Stimulated activated CD4-positive, alpha-beta T cell treated with anti-CD3 and anti-CD28 coated beads, Interleukin-1b, Interleukin-23, amount 100 ng/mL, for 1 hour (primary cell): Measurements from ENCODE around the gene RAP1B.

Experiments used
- DNase-seq, 2 donors: peaks; one replicate each; pipeline ENCODE4 v3.0.0-alpha.2; 2020; ENCODE audit warnings: low read depth in 2 of 2

Gene RAP1B

DNA sequence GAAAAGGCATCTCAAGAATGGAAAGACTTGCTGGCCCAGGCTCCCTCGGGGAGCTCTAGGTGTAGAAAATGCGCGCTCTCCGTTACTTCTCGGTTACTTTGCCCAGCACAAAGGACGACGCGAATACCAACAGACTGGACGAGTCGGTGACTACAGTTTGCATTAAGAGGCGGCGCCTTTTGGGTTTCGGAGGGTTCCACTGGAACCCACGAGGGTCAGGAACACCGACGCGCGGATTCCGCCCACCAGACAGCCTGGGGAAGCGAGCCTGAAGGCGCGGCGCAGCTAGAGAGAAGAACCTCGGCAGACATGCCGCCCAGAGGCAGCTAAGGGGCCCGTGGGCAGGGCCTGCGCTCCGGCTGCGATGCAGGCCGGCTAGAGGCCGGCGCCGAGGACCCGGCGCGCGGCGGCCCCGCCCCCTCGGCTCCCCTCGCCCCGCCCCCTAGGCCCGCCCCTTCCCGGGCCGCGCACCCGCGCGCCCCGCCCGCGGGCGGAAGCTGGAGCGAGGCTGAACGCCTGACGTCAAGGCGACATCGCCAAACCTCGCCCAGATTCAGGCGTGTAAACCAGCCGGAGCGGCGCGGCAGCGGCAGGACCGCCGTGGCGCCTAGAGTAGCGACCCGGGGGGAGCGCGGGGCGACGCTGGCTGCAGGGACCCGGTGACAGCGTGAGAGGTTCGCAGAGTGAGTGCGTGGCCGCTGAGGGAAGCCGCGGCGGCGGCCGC, at the start of gene RAP1B:
Gene RAP1B (plus strand): TSS at position 530 of the 724 bp plus-strand sequence. CDS start 37,826 bp downstream, outside the sequence.
- peak; percentile 69 to 77 for DNase-seq

DNA sequence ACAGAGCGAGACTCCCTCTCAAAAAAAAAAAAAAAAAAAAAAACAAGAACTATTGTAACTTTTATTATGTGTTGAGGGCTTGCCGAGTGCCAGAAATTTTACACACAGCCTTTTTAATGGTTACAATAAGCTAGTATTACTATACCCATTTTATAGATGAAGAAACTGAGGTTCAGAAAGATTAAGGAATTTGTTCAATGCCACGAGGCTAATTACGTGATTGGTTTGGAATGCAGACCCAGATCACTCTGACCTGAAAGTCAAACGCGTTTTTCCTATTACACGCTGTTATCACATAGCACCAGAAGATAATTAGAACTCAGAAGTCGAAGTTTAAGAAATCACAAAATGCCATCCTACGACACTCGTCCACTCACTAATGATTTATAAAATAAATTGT, 48.9 kb upstream of the RAP1B start:
- no peak for DNase-seq

DNA sequence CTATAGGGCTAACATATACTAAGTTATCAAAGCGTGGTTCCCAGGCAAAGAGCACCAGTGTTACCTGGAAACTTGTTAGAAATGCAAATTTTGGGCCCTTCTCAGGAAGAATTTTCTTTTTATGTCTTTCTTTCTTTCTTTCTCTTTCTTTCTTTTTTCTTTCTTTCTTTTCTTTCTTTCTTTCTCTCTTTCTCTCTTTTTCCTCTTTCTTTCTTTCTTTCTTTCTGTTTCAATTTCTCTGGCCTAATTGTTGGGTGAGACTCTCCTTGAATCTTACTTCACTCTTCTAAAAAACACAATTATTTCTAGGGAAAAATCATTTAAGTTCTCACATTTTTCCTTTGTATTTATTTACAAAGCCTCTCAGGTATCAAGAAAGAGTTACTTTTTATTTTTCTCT, 46.5 kb upstream of the RAP1B start:
- no peak for DNase-seq

DNA sequence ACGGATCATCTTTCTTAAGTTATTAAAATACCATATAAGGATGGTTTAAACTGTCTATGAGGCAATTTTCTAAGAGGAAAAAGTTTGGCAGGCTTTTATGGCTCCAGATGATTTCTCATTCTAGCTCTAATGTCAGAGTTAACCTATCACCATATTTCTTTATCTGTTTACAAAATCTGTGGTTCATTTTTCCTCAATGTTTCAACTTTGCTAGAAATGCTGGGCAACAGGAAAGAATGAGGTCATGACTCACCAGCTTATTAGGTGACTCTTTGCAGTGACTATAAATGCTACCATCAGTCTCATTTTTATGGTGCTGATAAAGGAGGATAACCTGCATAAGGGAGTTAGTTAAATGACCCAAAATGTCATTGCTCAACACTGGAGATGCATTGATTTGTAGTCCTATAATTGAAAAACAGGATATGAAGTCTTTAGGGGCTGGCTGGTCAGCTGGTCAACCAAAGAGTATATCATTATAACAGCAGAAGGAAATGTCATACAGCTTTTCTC, 45.3 kb upstream of the RAP1B start:
- no peak for DNase-seq

DNA sequence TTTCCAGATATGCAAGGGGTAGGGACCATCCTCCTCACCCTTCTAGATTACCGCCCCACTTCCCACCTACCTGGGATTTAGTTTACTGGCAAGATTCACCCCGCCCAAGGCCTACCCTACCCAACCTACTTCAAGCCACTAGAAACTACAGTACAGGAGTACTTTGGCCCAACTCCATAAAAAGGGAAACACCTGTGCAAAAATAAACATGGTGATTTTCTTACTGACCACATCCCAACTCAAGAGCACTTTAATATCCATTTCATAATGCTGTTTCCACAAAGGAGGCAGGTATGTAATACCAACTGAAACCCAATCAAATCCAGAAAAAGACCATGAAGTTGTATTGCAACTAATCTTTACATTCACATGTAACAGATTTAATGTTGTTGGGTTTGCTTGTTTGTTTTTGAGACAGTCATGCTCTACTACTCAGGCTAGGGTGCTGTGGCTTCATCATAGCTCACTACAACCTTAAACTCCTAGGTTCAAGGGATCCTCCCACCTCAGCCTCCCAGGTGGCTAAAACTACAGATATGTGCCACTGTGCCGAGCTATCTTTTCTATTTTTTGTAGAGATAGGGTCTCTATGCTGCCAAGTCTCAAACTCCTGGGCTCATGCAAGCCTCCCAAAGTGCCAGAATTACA, 41.7 kb upstream of the RAP1B start:
- DNase-seq, result no peak

DNA sequence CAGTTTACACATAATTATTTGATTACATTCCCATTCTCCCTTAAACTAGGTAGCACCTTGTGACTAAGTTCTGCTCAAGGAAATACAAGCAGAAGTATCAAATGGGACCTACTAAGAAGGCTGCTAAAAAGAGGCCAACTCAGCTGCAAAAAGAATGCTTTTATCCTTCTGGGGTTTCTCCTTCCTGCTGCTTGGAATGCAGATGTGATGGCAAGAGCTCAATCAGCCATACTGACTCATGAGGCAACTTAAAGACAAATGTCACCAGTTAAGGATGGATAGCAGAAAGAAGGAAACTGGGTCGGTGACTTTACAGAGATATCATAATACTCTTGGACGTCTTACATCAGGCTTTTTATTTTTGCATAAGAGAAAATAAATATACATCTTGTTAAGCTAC, 38.0 kb upstream of the RAP1B start:
- DNase-seq, result no peak

DNA sequence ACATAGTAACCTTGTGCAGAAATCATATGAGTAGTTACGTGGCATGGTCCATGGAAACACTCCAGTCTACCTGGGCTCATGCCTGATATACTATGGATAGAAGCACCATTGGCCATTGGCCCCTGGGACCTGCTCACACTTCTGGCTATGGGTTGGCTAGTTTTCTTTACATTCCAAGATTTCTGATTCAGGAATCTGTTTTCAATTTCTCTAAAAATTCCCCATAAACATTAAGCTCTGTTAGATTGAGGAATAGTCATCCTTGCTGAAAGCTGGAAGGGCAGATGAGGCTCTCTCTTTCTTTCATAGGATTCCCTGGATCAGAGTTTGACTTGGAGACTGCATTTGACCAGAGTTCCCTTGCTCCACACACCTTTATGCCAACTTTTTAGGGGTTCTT, 37.3 kb upstream of the RAP1B start:
- DNase-seq, result no peak

DNA sequence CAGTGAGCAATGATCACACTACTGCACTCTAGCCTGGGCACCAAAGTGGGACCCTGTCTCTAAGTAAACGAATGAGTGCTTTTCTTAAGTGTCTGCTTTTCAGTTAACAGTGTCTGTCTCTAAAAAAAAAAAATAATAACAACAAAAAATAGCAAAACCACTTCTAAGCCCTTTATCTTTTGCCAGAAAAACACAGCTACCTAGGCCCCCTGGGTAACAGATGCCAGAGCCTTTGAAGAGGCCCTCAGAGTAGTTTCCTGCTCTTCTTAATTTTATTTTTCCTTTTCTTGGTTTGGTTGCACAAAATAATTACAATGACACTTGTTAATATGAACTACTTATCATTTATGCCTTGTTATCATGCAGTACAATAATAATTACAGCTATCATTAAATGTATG, 32.8 kb upstream of the RAP1B start:
- DNase-seq, result no peak

DNA sequence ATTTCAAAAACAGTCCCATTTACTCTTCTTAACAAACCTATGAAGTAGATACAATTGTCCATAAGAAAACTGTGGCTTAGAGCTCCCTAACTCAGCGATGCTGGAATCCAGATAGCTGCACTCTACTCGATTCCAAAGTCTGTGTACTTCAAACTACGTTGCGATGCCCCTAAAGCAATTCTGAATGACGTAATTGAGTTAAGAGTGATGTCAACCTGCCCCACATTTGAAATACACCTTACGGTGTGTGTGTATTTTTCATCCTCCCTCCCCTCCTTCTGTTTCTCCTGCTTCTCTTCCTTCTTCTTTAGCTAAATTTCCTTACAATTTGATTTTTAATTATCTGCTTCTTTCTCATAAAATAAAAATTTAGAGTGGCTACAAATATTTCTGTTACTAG, 31.9 kb upstream of the RAP1B start:
- DNase-seq, result no peak

DNA sequence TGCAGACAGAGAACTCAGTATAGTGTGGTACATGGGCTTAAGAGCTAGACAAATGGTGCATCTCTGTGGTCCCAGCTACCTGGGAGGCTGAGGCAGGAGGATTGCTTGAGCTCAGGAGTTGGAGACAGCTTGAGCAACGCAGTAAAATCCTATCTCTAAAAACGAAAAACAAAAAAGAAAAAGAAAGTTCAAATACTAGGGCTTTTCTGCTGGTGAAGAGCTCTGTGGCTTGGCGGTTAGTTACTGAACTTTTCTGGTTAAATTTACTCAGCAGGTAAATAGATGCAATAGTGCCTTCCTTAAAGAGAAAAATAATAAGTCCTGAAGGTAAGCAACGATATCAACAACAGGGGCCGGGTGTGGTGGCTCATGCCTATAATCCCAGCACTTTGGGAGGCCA, 31.4 kb upstream of the RAP1B start:
- no peak for DNase-seq

DNA sequence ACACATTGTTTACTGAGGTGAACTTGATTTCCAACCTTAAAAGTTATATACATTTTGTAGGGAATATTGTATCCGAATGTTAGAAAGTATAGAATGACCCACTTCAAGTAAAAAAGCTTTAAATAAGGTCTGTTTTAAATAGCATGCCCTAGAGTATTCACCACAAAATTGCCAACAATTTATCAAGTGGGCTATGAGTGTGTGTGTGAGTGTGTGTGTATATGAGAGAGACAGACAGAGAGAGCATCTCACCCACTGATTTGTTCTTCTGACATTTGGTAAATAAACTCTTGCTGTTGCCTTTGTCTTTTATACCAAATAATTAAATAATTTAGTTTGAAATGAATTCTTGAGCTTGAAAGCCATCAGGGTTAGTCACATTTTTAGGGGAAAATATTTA, 29.8 kb upstream of the RAP1B start:
- DNase-seq, result no peak

DNA sequence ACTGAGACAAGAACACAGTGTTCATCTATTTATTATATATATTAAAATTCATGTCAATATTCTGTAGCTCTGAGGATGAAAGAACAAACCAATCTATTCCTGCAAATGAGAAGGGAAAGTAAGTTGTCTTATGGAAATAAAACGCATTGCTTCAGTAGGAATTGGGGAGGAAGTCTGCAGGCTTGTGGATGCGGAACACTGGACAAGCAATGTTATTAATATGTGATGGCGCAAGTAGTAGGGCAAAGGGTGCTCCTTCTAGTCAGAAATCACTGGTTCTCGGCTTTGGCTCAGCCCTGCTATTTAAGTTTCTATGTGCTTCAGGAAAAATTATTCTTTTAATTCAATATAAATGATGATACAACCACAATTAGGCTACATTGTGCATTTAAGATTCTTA, 28.8 kb upstream of the RAP1B start:
- no peak for DNase-seq

DNA sequence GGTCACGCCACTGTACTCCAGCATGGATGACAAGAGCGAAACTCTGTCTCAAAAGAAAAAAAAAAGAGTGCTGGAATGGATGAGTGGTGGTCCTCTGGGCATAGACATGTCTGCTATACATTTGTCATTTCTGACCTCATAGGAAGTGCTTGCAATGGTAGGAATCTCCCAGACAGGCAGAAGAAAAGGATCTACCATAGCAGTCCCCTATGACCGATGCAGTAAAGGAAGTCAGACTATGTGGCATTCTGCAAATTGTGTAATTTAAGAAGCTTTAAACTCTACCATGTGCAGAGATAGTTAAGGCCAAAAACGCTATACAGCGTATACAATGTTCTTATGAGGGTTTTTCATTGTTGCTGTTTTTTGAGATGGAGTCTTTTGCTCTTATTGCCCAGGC, 24.7 kb upstream of the RAP1B start:
- DNase-seq, result no peak

DNA sequence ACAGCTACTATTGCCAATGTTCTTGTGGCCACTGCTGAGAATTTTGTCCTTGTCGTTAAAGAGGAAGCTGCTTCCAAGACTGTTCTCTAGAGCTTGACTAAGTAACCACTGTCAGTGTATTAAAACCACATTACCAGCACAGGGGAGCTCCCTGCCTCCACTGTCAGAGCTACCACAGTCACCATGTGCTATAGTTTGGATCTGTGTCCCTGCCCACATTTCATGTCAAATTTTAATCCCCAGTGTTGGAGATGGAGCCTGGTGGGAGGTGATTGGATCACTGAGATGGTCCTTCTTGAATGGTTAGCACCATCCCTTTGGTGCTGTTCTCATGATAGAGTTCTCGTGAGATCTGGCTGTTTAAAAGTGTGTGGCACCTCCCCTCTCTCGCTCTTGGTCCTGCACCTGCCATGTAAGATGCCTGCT, 23.2 kb upstream of the RAP1B start:
- no peak for DNase-seq

DNA sequence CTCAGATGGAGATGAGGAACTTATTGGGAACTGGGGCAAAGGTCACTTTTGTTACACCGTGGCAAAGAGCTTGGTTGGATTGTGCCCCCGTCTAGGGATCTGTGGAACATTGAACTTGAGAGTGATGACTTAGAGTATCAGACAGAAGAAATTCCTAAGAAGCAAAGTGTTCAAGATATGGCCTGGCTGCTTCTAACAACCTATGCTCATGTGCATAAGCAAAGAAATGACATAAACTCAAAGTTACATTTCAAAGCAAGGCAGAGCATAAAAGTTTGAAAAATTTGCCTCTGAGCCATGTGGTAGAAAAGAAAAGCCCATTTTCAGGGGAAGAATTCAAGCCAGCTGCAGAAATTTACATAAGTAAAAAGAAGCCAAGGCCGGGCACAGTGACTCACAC, 21.5 kb upstream of the RAP1B start:
- DNase-seq, result no peak

DNA sequence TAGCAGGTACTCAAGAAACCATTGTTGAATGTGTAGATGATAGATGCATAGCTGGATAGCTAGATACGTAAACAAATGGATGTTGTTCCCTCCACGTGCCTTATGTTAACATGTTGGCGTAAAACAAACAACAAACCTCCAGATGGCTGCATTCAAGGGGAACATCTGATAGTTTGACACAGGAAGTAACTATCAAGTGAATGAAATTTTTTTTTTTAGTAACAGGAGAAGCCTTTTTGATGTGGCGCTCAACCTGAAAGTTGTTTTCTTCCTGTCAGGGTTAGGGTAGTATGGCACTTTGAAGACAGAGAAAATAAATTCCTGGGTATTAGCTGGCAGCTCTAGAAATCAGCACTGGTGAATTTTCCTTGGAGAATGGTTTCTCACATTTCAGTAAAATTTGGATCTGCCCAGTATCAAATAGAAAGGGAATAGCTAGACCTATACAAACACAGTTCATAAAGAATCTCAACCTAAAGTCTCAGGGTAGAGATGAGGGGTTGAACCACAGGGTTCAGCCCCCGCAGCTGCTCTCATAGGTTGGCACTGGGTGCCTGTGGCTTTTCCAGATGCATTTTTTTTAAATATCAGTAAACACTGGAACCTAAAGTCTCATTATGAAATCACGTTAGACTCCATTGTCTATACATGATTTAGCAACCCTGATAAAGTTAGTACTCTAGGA, 18.8 kb upstream of the RAP1B start:
- no peak for DNase-seq

DNA sequence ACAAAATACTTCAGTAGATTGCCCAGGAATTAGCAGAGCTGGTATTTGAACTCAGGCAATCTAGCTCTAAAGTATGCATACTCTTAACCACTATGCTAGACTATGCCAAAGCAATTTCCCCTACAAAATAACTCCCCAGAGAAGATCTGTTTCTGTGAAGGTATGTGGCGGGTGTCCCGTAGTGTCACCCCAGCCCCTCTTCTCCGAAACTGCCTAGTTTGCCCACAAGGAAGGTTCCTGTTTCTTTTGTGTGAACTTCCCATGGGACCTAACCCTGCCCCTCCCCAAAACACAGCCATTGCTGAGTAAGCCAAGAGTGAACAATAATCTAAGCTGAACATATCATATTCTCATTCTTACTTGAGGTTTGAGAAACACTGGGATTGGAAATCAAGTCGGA, 15.5 kb upstream of the RAP1B start:
- DNase-seq, result no peak

DNA sequence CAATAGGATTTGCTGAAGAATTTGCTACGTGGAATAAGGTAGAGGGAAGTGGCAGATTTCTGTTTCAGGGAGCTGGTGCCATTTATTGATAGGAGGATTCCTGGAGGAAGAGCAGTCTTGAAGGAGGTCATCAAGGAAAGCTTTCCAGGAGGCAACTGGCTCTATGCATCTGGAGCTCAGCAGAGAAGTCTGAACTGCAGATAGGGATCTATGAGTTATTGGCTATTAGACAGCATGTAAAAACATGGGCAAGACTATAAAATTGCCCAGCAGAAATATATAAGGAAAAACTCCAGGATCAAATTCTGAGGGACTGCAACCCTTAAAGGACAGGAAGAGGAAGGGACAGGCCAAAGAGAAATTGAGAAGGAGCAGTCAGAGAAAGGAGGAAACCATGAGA, 8.9 kb upstream of the RAP1B start:
- DNase-seq, result no peak

DNA sequence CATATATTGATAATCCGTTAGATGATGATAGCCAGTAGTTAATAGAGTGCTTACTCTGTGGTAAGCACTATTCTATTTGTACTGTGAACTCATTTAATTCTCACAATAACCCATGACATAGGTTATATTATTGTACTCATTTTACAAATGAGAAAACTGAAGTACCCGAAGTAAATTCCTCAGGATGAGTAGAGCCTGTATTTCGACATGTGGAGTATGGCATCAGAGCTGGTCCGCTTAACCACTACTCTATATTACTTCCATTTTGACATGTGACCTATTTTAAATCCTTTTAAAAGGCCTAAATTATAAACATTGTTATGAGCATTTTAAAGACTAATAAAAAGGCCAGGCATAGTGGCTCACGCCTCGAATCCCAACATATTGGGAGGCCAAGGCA, 8.0 kb upstream of the RAP1B start:
- no peak for DNase-seq

DNA sequence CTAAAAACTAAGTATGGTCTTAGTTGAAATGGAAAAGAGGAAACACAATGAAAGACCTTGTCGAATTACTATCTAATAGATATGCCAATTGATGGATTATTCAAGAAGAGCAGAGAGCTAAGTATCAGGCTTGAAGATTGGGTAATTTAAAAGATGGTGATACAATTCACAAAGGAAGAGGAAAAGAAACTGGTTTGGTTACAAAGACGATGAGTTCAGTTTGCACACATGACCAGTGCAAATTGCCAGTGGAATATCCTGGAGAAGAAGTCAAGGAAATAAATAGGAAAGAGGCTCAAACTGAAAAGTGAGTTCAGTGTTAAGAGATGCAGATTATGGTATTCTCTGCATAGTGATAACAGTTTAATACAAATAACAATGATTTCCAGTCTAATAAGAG, 2.5 kb upstream of the RAP1B start:
- DNase-seq, result no peak

DNA sequence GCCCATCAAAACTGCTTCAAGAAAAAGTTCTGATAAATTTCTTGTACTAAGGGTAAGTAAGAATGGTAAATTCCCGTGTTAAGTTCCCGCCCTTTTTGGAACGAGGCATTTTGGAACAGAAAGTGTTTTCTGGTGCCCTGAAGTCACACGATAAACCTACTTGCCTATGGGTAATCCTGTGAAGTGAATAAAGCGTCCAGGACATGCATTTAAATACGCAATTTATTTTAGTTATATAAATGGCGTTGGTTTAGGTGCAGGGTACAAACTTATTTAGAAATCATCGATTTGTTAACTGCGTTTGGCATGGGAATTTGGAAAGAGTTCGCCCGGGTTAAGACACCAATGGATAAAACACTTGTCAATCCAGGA, 715 bp upstream of the RAP1B start:
- DNase-seq, result no peak

DNA sequence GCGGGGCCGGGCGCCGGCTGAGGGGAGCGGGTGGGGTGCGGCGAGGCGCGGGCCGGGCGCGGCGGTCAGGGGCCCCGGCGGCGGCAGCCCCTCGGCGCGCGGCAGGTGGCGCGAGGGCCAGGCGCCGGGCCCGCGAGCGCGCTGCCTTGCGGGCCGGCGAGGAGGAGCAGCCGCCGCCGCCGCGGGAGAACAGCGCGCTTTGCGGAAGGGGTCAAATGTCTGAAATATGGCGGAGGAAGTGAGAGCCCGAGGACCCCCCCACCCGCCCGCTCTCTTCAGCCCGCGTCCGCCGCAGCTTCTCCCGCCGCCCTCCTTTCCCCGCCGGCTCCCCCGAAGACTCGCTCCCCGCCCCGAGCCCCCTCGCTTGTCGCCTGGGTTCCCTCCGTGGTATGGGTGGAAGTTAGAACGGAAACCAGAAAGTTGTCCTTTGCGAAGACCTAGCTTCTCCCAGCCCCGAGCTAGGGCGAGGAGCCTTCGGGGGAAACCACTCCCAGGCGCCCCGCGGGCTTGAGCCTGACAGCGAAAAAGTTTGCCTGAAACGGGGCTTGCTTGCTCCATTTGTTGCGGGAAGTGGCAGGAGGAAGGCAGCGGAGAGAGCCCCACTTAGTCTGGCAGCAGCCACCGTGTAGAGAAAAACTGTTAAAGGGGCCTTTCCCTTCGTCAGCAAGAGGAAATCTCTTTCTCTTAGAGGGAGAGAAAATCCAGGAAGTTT, 551 bp downstream of the RAP1B start:
- DNase-seq, result no peak

DNA sequence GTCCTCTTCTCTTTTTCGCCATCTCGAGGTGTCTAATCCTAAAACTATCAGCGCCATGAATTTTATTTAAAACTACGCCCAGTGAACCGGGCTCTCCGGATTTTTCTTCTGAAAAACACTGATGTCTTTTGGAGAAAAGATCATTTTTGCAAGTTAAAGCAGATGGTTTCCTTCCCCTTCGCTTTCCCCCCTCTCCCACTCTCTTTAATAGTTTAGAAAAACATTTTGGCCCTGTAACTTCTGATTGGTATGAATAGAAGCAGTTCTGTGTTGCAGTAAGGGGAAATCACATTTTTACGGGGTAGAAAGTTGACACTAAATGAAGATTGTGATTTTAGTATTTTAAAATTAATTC, 1.1 kb downstream of the RAP1B start:
- no peak for DNase-seq
